ENCODE data around the gene LAMC3. TPM values are rescaled to one million over a fixed set of nuclear protein-coding genes. Genes with fewer than 3 reads are reported as not detected.

LAMC3 gene
- polyA plus RNA-seq, 6 donors from 2014 or later = 0.17 TPM; not detected in 5

GRCh38 chr9:131025953-131026858 lies 17.2 kb downstream of the LAMC3 start:
- DNase-seq (no peak), ATAC-seq (ENCODE audit: low read depth in 2 of 2) (no peak)
- Mint-ChIP-seq H3K4me1 (no peaks in the 10 kb centered on the region), H3K27me3 (peaks cover 8 to 30% (median 10%) of the 10 kb centered on the region in 3 donors), H3K4me3 (no peak overlapping the region), H3K27ac (no peak overlapping the region), H3K9me3 (no peaks in the 10 kb centered on the region), H3K36me3 (no peaks in the 10 kb centered on the region)

- H3K9me3 Mint-ChIP-seq = no peaks in the 10 kb centered on the region
- H3K27me3 Mint-ChIP-seq = peaks cover 4 to 24% (median 13%) of the 10 kb centered on the region in 3 donors
- H3K4me1 Mint-ChIP-seq = peaks cover 0 to under 1% (median 0%) of the 10 kb centered on the region in 3 donors
- H3K27ac Mint-ChIP-seq = no peak overlapping the region
- no peak overlapping the region for H3K4me3 Mint-ChIP-seq
- DNase-seq = no peak
- H3K36me3 Mint-ChIP-seq = no peaks in the 10 kb centered on the region
- ATAC-seq (ENCODE audit: low read depth in 2 of 2) = no peak
Observed at GRCh38 chr9:131027048-131027871, 18.3 kb downstream of the LAMC3 start.

GRCh38 chr9:131027872-131028179 lies 18.9 kb downstream of the LAMC3 start:
- H3K36me3 Mint-ChIP-seq = no peaks in the 10 kb centered on the region
- ATAC-seq (ENCODE audit: low read depth in 2 of 2) (no peak), DNase-seq (no peak)
- H3K4me1 Mint-ChIP-seq = peaks cover 0 to 4% (median 0%) of the 10 kb centered on the region in 3 donors
- H3K9me3 Mint-ChIP-seq = no peaks in the 10 kb centered on the region
- H3K4me3 Mint-ChIP-seq = no peak overlapping the region
- H3K27me3 Mint-ChIP-seq = peaks cover 7 to 27% (median 19%) of the 10 kb centered on the region in 3 donors
- H3K27ac Mint-ChIP-seq = no peak overlapping the region

GRCh38 chr9:131028221-131028884 lies 19.4 kb downstream of the LAMC3 start:
- Mint-ChIP-seq H3K4me1 (peaks cover 0 to 4% (median 0%) of the 10 kb centered on the region in 3 donors), H3K36me3 (no peaks in the 10 kb centered on the region), H3K4me3 (no peak overlapping the region), H3K27ac (no peak overlapping the region), H3K27me3 (peaks cover 7 to 29% (median 24%) of the 10 kb centered on the region in 3 donors), H3K9me3 (no peaks in the 10 kb centered on the region)
- DNase-seq (no peak), ATAC-seq (ENCODE audit: low read depth in 2 of 2) (no peak)

DNA sequence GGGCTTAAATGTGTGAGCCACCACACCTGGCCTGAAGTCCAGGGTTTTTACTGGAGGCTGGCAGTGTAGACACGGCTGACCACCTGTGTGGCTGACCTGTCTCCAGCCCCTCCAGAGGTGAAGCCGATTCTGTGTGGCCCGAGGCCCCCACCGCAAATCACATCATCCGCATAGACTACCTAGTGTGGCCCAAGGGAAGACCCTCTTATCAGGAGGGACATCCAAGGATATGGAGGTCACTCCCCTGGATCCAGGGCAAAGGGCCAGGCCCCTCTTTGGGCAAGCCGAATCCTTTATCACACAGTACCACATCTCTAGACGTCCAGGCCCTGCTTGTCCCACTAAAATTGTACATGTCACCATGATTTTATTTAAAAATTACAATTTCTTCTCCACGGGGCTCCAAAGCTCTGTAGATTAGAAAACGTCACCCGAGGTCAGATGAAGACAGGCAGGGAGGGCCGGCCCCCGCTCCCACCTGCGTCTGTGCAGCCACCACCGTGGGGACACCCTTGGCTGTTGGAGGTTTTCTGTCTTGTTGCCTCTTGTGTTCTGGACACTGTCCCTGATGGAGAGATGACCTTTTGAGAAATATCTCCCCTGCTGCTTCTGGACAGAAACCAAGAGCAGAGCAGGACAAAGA lies 20.1 kb downstream of the LAMC3 start:
- DNase-seq (no peak), ATAC-seq (ENCODE audit: low read depth in 2 of 2) (no peak)
- Mint-ChIP-seq H3K4me3 (no peak overlapping the region), H3K27ac (peak overlapping the region in 1 of 6 donors; percentile 83), H3K9me3 (no peaks in the 10 kb centered on the region), H3K27me3 (peaks cover 4 to 30% (median 29%) of the 10 kb centered on the region in 3 donors), H3K36me3 (no peaks in the 10 kb centered on the region), H3K4me1 (peaks cover 0 to 4% (median 0%) of the 10 kb centered on the region in 3 donors)

DNA sequence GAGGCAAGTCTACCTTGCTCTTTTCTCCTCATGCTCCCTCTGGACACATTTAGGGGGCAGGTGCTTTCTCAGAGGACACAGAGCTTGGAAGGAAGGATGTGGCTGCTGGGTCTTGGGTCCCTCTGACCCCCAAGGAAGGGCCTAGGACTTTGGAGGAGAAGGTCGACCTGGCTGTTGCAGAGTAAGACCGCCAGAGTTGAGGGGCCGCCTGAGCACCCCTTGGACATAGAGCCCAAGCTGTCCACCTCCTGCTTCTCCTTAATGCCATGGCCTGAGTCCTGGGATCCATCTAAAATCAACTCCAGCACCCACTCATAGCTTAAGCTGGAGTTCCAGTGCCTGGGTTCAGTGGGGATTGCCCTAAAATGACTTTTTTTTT lies 20.6 kb downstream of the LAMC3 start:
- ATAC-seq (ENCODE audit: low read depth in 2 of 2) = no peak
- H3K27me3 Mint-ChIP-seq = peaks cover 4 to 29% (median 25%) of the 10 kb centered on the region in 3 donors
- no peak for DNase-seq
- no peak overlapping the region for H3K27ac Mint-ChIP-seq
- peaks cover 0 to 4% (median 0%) of the 10 kb centered on the region in 3 donors for H3K4me1 Mint-ChIP-seq
- H3K9me3 Mint-ChIP-seq = no peaks in the 10 kb centered on the region
- no peaks in the 10 kb centered on the region for H3K36me3 Mint-ChIP-seq
- H3K4me3 Mint-ChIP-seq = no peak overlapping the region

- Mint-ChIP-seq H3K9me3 (peaks cover 0 to 2% (median 0%) of the 10 kb centered on the region in 7 donors), H3K4me1 (peaks cover 0 to 4% (median 0%) of the 10 kb centered on the region in 3 donors)
- ATAC-seq (ENCODE audit: low read depth in 2 of 2) = no peak
Observed at GRCh38 chr9:131030239-131031004, 21.4 kb downstream of the LAMC3 start.

GRCh38 chr9:131031005-131031641 lies 22.1 kb downstream of the LAMC3 start:
- no peaks in the 10 kb centered on the region for H3K36me3 Mint-ChIP-seq
- DNase-seq (no peak), ATAC-seq (ENCODE audit: low read depth in 2 of 2) (no peak)
- H3K4me1 Mint-ChIP-seq = peaks cover 0 to 4% (median 0%) of the 10 kb centered on the region in 3 donors
- H3K4me3 Mint-ChIP-seq = no peak overlapping the region
- H3K27me3 Mint-ChIP-seq = peaks cover 4 to 25% (median 19%) of the 10 kb centered on the region in 3 donors
- no peak overlapping the region for H3K27ac Mint-ChIP-seq
- peaks cover 0 to 2% (median 0%) of the 10 kb centered on the region in 7 donors for H3K9me3 Mint-ChIP-seq

More at GRCh38 chr9:131030239-131031004, 21.4 kb downstream of the LAMC3 start:
- Mint-ChIP-seq H3K27me3 (peaks cover 4 to 25% (median 21%) of the 10 kb centered on the region in 3 donors), H3K27ac (peak overlapping the region in 1 of 6 donors; percentile 18), H3K4me3 (no peak overlapping the region), H3K36me3 (no peaks in the 10 kb centered on the region)
- no peak for DNase-seq

- Mint-ChIP-seq H3K4me1 (peaks cover 0 to 4% (median 0%) of the 10 kb centered on the region in 3 donors), H3K36me3 (no peaks in the 10 kb centered on the region), H3K4me3 (no peak overlapping the region), H3K9me3 (peaks cover 0 to 2% (median 0%) of the 10 kb centered on the region in 7 donors), H3K27me3 (peaks cover 4 to 27% (median 19%) of the 10 kb centered on the region in 3 donors), H3K27ac (no peak overlapping the region)
- DNase-seq (no peak), ATAC-seq (ENCODE audit: low read depth in 2 of 2) (no peak)
Observed at GRCh38 chr9:131031642-131032005, 22.6 kb downstream of the LAMC3 start.

GRCh38 chr9:131032384-131032783 lies 23.4 kb downstream of the LAMC3 start:
- ATAC-seq (ENCODE audit: low read depth in 2 of 2) (no peak), DNase-seq (no peak)
- peaks cover 0 to 4% (median 0%) of the 10 kb centered on the region in 3 donors for H3K4me1 Mint-ChIP-seq
- H3K9me3 Mint-ChIP-seq = peaks cover 0 to 2% (median 0%) of the 10 kb centered on the region in 7 donors
- H3K36me3 Mint-ChIP-seq = no peaks in the 10 kb centered on the region
- H3K27ac Mint-ChIP-seq = no peak overlapping the region
- peaks cover 4 to 30% (median 23%) of the 10 kb centered on the region in 3 donors for H3K27me3 Mint-ChIP-seq
- H3K4me3 Mint-ChIP-seq = no peak overlapping the region

DNA sequence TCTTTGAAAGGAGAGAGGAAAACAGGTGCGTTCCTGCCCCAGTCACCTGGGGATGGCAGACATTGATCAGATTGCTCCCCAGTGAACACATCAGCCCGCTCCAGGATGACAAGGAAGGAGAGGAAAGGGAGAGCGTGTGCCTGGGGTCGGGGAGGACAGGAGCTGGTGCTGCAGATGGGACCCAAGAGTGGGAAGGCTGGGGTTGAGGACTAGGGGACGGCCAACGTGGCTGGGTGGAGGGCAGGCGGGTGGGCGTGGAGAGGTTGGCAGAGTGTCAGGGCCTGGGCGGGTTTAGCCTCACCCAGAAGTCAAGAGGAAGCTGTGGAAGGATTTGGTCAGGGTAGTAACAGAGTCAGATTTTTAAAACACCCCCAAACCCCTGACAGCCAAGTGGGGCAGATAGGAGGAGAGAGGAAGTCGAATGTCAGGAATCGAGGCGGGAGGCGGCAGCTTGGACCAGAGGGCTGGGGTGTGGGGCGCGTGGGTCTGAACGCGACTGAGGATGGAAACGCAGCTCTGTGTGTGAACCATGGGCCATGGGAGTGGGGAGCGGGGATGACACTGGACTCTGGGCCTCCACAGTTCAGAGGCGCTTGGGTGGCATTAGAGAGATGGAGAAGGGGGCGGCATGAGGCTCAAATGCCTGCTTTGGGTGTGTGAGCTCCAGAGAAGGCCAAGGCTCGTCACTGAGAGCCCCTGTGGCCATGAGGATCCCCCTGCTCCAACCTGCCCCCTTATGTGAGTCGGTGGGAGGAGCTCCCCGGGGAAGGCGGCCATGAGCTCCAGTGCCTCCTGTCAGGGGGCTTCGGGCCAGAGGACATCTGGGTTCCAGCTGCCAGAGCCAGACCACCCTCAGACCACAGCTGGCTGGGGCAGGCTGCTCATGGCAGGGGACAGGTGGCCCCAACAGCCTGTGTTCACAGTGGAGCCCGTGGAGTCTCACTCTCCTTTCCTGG lies 24.6 kb downstream of the LAMC3 start:
- H3K27ac Mint-ChIP-seq = peak overlapping the region in 1 of 6 donors; percentile 20
- H3K9me3 Mint-ChIP-seq = peaks cover 0 to 2% (median 0%) of the 10 kb centered on the region in 7 donors
- DNase-seq = no peak
- no peaks in the 10 kb centered on the region for H3K36me3 Mint-ChIP-seq
- peaks cover 4 to 38% (median 33%) of the 10 kb centered on the region in 3 donors for H3K27me3 Mint-ChIP-seq
- ATAC-seq (ENCODE audit: low read depth in 2 of 2) = no peak
- peaks cover 0 to 4% (median 0%) of the 10 kb centered on the region in 3 donors for H3K4me1 Mint-ChIP-seq
- H3K4me3 Mint-ChIP-seq = peak overlapping the region in 1 of 8 donors; percentile 56
